Astrocyte (in vitro differentiated cells and primary cell): ENCODE results near the gene FLRT1. TPM values are rescaled to one million over a fixed set of nuclear protein-coding genes. Genes with fewer than 3 reads are reported as not detected.

Experiments
- DNase-seq: peaks from one replicate; pipeline ENCODE4 v3.0.0-alpha.2; 2010; ENCODE audit warnings: low read depth
- FAIRE-seq: peaks from 2 replicates; lab custom pipeline; 2011; peaks lifted over from hg19 to GRCh38; lab: Jason Lieb, UNC
- H2AFZ ChIP-seq: 2 replicates; pipeline ENCODE4 v1.6.0; 2012; ENCODE audit warnings: low read depth, low read length, inconsistent platforms
- H3K27ac ChIP-seq: 2 replicates; pipeline ENCODE4 v1.5.1; 2011; ENCODE audit warnings: low read depth, low read length, inconsistent platforms
- H3K27me3 ChIP-seq: 2 replicates; pipeline ENCODE4 v1.6.0; 2011; ENCODE audit warnings: low read length, inconsistent platforms; ENCODE audit not compliant: insufficient read depth
- H3K36me3 ChIP-seq: 2 replicates; pipeline ENCODE4 v1.5.1; 2011; ENCODE audit warnings: low read length, inconsistent platforms; ENCODE audit not compliant: insufficient read depth
- H3K4me1 ChIP-seq: 2 replicates; pipeline ENCODE4 v1.5.1; 2011; ENCODE audit warnings: low read length, inconsistent platforms; ENCODE audit not compliant: insufficient read depth
- H3K4me2 ChIP-seq: 2 replicates; pipeline ENCODE4 v1.6.0; 2012; ENCODE audit warnings: low read length, inconsistent platforms
- H3K4me3 ChIP-seq: 2 replicates; pipeline ENCODE4 v1.5.1; 2011; ENCODE audit warnings: low read depth, mild to moderate bottlenecking, low read length, inconsistent platforms; ENCODE audit not compliant: insufficient read depth
- H3K79me2 ChIP-seq: 2 replicates; pipeline ENCODE4 v1.6.0; 2012; ENCODE audit warnings: mild to moderate bottlenecking, low read length, inconsistent platforms; ENCODE audit not compliant: insufficient read depth
- H3K9ac ChIP-seq: 2 replicates; pipeline ENCODE4 v1.6.0; 2012; ENCODE audit warnings: mild to moderate bottlenecking, low read length, inconsistent platforms
- H3K9me3 ChIP-seq: 2 replicates; pipeline ENCODE4 v1.5.1; 2012; ENCODE audit warnings: low read depth, mild to moderate bottlenecking, low read length, inconsistent platforms; ENCODE audit not compliant: insufficient read depth
- H4K20me1 ChIP-seq: 2 replicates; pipeline ENCODE4 v1.6.0; 2012; ENCODE audit warnings: low read length, inconsistent platforms; ENCODE audit not compliant: insufficient read depth
- H3K27ac Mint-ChIP-seq: one replicate; pipeline ENCODE4 v1.8.0; 2021; ENCODE audit warnings: mild to moderate bottlenecking, mixed read lengths; ENCODE audit not compliant: unreplicated experiment
- H3K27me3 Mint-ChIP-seq: one replicate; pipeline ENCODE4 v1.8.0; 2021; ENCODE audit warnings: low read depth, mixed read lengths; ENCODE audit not compliant: unreplicated experiment
- H3K36me3 Mint-ChIP-seq: one replicate; pipeline ENCODE4 v1.8.0; 2021; ENCODE audit warnings: low read depth, mixed read lengths; ENCODE audit not compliant: unreplicated experiment
- H3K4me1 Mint-ChIP-seq: one replicate; pipeline ENCODE4 v1.8.0; 2021; ENCODE audit warnings: low read depth, mixed read lengths; ENCODE audit not compliant: unreplicated experiment
- H3K4me3 Mint-ChIP-seq: one replicate; pipeline ENCODE4 v1.8.0; 2021; ENCODE audit warnings: mild to moderate bottlenecking, moderate library complexity, mixed read lengths; ENCODE audit not compliant: unreplicated experiment
- H3K9me3 Mint-ChIP-seq: one replicate; pipeline ENCODE4 v1.8.0; 2021; ENCODE audit warnings: mild to moderate bottlenecking, mixed read lengths; ENCODE audit not compliant: unreplicated experiment
- EZH2 ChIP-seq: IDR thresholded peaks from 2 replicates; pipeline ENCODE4 v1.6.1; 2012; ENCODE audit warnings: mild to moderate bottlenecking, low read length, inconsistent platforms; ENCODE audit not compliant: insufficient read depth
- total RNA-seq: library from RNA; stranded (reverse); gene quantifications from 2 replicates; pipeline ENCODE4 v1.2.1, GENCODE V29; 2021
- TF ChIP-seq, protein P1 (sequence below): IDR thresholded peaks from 2 replicates; pipeline ENCODE4 v1.5.1; 2011; ENCODE audit warnings: low read depth, mild to moderate bottlenecking, inconsistent platforms, low read length, moderate library complexity; ENCODE audit not compliant: insufficient read depth

Gene FLRT1
- total RNA-seq, 1 donor from 2014 or later = 0.20 TPM

DNA sequence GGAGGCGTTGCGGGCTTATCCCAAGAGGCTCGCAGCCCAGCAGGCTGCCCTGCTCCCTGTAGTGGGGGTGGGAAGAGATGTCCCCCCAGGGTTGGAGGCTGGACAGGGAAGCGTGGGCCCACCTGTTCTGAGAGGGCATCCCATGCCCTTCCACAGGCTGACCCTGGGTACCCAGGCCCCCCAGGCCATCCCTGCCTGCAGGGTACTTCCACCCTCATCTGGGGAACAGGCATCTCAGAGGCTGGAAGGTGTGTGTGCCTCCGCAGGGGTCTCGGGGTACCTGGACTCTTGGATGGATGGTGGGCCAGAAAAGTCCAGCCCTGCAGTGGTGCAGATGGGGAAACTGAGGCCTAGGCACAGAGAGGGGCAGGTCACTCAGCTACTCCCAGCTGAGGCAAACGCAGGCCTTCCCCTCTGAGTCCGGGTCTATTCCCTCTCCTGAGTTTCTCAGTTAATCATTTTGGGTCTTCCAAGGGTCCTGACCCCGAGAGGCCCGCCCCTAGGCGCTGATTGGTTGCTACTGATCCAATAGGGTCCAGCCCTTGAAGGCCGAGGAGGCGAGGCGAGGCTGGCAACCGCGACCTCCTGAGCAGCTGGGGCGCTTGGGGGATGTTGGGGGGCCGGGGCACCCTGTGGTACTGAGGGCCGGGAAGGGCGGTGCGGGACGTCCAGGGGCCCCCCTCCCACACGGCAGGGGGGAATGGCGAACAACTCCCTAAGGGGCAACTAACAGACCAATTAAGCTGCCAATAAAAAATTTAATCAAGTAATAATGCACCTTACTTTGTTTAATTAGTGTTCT is 23.8 kb downstream of the FLRT1 start:
- FAIRE-seq = no peak
- H3K4me2 ChIP-seq = no peak overlapping the region

DNA sequence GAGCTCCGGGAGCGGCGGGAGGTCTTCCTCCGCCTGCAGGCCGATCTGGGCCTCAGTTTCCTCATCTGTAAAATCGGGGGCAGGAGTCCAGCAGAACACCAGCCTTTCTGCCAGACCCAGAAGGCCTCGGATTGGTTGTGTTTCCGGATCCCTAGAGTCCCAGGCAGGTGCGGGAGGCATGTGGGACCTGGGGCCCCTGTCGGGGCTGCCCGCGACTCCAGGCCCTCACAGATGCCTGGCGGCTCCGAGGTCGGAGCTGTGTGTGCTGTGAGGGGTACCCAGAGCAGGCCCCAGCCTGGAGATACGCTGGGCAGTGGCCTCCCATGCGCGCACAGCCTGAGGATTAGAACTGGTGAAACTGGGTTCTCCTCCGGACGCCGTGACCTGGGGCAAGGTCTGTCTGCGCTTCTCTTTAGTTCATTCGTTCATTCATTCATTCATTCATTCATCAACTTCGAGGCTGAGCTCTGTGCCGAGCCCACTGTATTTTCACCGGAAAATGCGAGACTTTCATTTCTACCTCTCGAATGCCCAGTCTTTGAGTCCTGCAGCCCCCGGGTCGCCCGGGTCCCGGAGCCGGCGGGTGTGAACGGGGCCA is 24.6 kb downstream of the FLRT1 start:
- Histone ChIP-seq H3K79me2 (no peaks in the 10 kb centered on the region), H3K27me3 (peaks cover 9% of the 10 kb centered on the region), H3K4me2 (peak overlapping the region; percentile 90), H2AFZ (no peak overlapping the region), H3K9me3 (no peaks in the 10 kb centered on the region), H3K36me3 (no peaks in the 10 kb centered on the region), H3K9ac (no peak overlapping the region), H4K20me1 (peaks cover 7% of the 10 kb centered on the region), H3K4me3 (peak overlapping the region; percentile 61), H3K27ac (no peak overlapping the region), H3K4me1 (peaks cover 8% of the 10 kb centered on the region)
- no peaks in the 10 kb centered on the region for H3K9me3 Mint-ChIP-seq
- H3K36me3 Mint-ChIP-seq = no peaks in the 10 kb centered on the region
- DNase-seq (no peak), FAIRE-seq (no peak)
- TF ChIP-seq, protein P1, sequence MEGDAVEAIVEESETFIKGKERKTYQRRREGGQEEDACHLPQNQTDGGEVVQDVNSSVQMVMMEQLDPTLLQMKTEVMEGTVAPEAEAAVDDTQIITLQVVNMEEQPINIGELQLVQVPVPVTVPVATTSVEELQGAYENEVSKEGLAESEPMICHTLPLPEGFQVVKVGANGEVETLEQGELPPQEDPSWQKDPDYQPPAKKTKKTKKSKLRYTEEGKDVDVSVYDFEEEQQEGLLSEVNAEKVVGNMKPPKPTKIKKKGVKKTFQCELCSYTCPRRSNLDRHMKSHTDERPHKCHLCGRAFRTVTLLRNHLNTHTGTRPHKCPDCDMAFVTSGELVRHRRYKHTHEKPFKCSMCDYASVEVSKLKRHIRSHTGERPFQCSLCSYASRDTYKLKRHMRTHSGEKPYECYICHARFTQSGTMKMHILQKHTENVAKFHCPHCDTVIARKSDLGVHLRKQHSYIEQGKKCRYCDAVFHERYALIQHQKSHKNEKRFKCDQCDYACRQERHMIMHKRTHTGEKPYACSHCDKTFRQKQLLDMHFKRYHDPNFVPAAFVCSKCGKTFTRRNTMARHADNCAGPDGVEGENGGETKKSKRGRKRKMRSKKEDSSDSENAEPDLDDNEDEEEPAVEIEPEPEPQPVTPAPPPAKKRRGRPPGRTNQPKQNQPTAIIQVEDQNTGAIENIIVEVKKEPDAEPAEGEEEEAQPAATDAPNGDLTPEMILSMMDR = no peak
- no peak for TF ChIP-seq EZH2
- peaks cover 52% of the 10 kb centered on the region for H3K27me3 Mint-ChIP-seq
- H3K4me1 Mint-ChIP-seq = peaks cover 1% of the 10 kb centered on the region
- no peak overlapping the region for H3K4me3 Mint-ChIP-seq
- no peak overlapping the region for H3K27ac Mint-ChIP-seq

More for the DNA sequence above, 23.8 kb downstream of the FLRT1 start:
- Mint-ChIP-seq H3K27me3 (peaks cover 53% of the 10 kb centered on the region), H3K4me1 (peaks cover 1% of the 10 kb centered on the region), H3K4me3 (no peak overlapping the region), H3K36me3 (no peaks in the 10 kb centered on the region), H3K27ac (no peak overlapping the region), H3K9me3 (no peaks in the 10 kb centered on the region)
- peaks cover 9% of the 10 kb centered on the region for H3K27me3 ChIP-seq
- H3K9ac ChIP-seq = no peak overlapping the region
- H3K36me3 ChIP-seq = no peaks in the 10 kb centered on the region
- peaks cover 13% of the 10 kb centered on the region for H4K20me1 ChIP-seq
- no peaks in the 10 kb centered on the region for H3K79me2 ChIP-seq
- H3K4me1 ChIP-seq = peaks cover 8% of the 10 kb centered on the region
- DNase-seq = no peak
- H3K9me3 ChIP-seq = no peaks in the 10 kb centered on the region
- no peak for TF ChIP-seq EZH2
- TF ChIP-seq, protein P1 = no peak
- no peak overlapping the region for H3K27ac ChIP-seq
- H3K4me3 ChIP-seq = no peak overlapping the region
- H2AFZ ChIP-seq = no peak overlapping the region
